Stimulated activated CD4-positive, alpha-beta T cell treated with anti-CD3 and anti-CD28 coated beads, Interleukin-15, amount 100 ng/mL, for 48 hours (primary cell): ENCODE measurements around the gene ZNRF3.
"Not testable (repeated sequence)": the region's sequence is repeated elsewhere in the genome, so short reads cannot be mapped to it uniquely, and the experiment has no call there.

Experiments
- DNase-seq, 2 donors: peaks; one replicate each; pipeline ENCODE4 v3.0.0-alpha.2; 2020; ENCODE audit warnings: low read depth in 2 of 2

ZNRF3 gene

DNA sequence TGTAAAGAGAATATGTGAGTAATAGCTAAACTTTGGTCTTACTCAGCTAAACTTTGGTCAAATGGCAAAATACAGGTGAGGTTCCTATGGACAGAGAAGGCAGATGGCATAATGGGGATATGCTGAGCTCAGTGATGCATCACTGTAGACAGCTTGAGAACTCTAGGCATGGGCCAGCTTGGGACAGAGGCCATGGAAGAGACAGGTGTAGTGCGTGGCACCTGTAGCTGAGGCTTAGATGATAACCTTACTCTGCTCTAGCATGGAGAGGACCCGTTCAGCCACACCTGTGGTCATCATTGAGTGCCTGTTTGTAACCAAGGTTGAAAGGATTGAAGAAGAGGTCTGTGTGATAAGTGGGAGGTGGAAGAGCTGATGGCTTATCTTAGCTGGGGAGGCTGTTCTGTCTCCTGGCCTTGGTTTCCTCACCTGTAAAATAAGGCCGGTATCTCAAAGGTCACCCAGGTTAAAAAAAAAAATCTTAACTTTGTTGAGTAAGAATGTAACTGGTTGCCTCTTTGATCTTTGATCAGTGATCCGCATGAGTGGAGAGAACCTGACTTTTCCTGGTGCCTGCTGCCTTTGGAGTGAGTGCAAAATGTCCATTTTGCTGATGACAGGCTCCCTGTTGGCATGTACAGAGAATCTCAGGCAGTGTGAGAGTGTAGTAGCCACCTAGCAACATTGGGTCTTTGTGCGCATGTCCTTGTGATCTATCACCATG is 48.6 kb downstream of the ZNRF3 start:
- no peak for DNase-seq

DNA sequence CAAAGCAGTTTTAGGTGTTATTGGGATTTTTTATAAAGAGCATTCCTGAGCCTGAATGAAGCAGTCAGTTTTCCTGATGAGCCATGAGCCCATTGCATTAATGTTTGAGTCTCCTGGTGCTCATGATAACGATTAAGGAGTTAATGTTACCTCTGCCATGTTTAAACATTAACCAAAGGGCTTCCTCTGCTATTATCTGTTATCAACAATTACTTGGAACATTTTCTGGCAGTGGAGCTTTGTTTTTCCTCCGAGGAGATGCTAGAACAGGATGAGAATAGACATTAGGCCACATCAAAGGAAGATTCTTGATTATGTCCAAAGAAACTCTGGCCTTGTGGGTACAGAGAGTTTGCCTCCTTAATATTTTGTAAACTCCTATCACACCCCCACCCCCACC is 49.9 kb downstream of the ZNRF3 start:
- DNase-seq = no peak

DNA sequence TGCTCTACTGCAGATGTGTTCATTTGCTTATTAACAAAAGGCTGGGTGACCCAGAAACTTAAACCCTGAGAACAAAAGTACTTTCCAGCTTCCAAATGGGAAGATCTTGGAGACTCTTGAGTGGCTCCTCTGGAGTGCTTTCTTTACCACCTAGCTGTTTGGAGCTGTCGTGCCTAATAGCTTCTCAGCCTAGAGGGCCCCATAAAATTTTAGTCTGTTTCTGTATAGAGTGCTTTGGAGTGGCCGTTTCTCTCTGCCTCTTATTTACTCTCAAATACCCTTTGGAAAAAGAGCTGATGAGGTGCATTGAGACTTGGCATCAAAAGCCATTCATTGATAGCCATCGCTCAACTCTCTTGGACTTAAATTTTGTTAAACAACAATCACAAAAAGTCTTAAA is 50.7 kb downstream of the ZNRF3 start:
- DNase-seq = no peak

DNA sequence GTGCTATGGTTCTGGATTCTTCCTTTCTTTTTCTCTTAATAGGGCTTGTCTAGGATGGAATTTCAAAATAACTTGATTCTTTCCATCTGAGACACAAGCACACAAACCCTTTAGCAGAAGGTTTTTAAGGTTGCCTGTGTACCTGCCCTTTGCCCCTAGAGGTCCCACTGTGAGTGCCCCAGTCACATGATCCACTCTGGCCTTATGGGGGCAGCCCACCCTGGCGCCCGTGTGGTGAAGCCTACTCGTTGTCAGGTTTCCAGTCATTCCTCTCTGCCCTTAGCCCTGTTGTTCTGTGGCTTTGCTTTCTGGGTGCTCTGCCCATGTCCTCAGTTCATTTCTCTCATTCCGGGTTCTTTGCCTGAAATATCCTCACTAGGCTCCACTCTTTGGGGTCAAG is 51.8 kb downstream of the ZNRF3 start:
- no peak for DNase-seq

DNA sequence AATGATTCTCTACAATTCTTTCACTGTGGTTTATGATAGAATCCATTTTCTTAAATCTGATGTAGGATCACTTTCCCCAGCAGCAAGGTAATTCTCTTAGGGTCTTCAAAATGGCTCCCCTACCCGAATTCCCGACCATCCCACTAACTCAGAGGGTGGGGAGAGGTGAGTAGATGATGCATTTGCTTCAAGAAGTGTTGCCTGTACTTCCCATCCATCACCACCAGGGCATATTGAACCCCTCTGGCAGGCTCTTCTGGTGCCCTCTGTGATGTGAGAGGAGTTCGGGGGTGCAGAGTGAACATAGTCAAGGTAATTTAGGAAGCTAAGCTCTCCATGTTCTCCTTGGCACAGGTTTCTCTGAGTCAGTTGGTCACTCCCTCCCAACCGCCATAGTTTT is 52.3 kb downstream of the ZNRF3 start:
- no peak for DNase-seq

DNA sequence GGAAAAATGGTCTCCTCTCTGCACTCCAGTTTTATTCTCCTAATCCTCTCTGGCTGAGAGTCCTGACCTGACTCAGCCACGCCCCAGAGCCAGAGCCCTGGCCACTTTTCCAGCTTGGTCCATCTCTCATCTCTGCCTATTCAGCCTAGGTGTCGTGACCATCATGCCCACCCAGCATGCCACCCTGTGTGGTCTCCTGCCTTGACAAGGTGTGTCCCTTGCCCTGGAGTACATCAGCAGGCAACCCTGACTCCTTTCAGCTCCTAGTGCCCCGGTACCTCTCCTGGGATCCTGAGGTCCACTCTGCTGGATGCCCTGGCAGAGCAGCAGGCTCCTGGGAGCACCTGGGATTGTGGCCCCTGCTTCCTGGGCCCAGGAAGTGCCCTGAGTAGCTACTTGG is 52.8 kb downstream of the ZNRF3 start:
- no peak for DNase-seq

DNA sequence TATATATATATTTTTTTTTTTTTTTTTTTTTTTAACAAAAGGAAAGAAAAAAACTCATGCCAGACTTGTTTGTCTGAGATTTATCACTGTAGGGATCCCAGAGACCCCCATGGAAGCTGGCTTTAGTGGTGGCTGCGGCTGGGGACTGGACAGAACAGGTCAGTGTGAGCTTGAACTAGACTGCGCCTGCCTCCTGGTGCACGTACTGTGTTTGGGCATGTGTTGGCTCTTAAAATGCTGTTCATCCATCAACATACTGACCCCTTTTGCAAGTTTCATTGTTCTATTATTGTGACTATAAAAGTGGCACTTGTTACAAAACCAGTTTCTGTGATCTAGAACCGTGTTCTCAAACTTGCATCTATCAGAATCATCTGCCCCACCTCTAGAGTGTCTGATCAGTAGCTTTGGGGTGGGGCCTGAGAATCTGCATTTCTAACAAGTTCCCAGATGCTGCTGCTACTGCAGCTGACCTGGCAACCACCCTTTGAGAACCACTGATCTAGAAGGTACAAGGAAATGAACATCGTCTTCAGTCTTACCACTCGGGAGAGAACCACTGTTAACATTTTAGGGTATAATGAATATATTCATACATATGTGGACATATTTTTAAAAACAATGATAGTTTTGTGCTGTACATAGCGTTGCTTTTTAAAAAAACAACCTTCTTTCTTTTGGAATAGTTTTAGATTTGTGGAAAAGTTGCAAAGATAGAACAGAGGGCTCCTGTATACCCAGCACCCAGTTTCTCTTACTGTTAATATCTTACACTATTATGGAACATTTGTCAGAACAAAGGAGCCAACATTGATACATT is 54.0 kb downstream of the ZNRF3 start:
- no peak for DNase-seq

DNA sequence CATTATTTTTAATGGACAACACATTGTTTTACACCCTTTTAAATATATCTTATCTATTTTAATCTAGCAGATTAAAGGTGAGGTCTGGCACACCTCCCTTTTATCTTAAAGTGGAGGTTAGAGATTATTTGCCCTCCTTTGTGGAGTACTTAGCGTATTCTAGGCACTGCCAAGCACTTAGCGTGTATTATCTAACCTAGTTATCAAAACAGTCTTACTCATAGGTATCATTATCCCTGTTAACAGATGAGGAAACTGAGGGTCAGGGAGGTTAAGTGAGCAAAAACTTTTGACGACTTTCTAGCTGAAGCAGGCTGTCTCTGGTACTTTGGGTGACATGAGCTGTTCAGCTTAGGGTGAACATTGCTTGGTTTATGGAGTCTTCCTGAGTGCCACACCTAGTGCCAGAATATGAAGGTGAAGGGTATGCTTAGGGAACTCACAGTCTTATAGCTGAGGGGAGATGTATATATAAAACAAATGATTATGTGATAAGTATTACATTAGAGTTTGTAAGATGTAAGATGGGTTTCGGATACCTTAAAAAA is 55.0 kb downstream of the ZNRF3 start:
- no peak for DNase-seq

DNA sequence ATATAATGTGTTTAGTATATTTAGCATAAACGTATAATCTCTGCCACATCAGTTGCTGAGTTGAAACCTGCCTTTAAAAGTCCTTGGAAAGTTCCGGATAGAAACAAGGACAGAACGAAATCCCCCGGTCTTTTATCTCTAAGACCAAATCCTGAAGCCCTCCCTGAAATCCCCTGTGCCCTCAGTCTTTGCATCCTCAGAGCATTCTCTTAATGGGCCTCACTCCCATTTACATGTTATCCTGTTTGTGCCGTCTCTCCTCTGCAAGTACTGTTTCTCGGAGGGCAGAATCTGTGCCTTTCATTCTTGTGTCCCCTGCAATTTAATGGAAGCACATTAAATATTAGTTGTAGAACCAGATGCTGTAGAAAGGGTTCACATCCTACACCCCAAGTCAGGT is 56.0 kb downstream of the ZNRF3 start:
- DNase-seq = no peak

DNA sequence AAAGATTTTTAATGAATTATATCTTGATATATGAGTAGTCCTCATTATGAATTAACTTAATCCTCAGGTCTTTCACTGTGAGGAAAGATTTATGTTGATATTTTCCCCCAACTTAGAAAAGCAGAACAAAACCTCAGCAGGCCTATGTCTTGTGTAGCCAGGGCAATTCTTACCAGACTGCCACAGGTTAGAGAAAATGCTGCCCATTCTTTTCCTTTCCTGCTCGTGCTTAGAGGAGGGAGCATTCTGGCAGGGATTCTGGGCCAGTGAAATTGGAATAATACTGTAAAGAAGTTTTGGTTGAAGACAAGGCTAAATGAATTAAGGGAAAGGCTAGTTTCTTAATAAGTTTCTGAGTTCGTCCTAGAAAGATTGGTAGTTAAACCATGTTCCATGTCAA is 56.6 kb downstream of the ZNRF3 start:
- no peak for DNase-seq

DNA sequence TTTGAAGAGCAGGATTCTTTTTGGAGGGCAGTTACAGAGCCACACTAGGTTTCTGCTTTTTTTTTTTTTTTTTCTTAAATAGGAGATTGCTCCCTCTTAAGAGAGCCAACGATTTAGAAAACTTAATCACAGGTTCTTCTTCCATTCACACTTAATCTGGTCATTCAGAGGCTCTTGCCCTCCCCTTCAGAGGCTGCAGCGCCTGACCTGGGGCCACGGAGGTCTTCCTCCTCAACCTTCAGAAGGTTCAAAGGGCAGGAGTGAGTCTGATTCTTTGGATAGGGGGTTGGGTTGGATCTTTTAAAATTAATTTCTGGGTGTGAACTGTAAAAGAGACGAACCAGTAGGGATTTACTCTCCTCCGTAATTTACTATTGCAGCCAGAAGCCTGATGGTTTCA is 57.1 kb downstream of the ZNRF3 start:
- DNase-seq = no peak

DNA sequence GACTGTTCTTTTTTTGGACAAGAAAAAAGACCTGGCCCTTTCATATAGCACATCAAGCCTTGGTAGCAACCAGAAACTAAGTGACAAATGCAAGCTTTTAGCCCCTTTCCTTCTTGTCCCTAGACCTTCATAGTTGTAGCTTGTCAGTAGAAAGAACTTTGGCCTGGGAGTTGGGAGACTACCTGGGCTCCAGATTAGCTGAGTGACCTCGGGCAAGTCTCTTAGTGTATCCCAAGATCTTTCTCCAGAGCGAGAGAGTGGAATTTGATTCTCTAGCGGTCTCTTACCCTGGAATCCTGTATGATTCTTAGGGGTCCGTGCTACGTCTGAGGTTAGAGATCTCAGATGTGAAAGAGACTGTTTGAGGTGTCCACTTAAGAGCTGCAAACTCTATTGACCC is 59.0 kb downstream of the ZNRF3 start:
- no peak for DNase-seq

DNA sequence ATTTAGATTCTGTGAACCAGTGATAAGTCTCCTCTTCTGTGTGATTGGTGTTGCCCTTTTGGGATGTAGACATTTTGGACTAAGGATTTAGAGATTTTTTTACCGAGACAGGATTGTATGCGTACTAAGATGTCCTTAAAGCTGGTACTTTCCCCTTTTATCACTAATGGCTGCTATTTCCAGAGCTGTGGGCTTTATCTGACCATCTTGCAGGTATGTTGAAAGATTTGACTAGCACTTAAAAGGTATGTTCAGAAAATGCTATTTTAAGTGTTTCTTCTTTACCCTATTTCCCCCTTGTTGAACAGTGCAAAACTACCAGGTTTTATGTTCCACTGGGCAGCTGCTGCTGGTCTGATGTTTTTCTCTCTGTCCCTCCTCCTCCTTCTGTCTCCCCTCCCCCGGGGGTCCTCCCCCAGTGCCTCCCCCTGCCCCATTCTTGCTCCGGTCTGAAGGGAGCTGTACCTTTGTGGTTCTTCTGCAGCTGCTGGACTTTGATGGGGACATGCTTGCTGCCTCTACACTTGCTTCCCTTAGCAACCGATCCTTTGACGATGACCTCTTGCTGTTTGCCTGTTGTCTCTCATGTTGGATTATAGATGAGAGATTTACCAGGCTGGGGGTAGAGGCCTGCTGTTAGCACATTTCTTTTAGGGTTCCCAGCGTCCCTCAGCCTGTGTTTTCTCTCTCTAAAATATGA is 59.6 kb downstream of the ZNRF3 start:
- DNase-seq = no peak

DNA sequence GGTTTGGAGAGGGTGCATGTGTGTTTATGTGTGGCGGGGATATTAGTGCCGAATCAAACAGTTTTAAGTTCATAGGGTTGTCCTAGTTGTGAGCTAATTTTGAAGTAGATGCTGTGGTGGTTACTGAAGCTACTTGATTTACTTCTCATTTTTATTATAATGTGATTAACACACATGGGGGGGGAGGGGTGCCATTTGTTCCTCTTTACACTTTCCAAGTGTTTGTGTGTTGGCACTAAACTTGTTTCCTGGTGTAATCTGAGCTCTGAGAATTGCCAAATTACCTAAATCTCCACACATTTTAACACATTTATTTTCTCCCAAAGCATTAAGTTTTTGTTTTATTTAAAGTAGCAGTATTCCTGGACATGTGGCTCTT is 60.1 kb downstream of the ZNRF3 start:
- no peak for DNase-seq

DNA sequence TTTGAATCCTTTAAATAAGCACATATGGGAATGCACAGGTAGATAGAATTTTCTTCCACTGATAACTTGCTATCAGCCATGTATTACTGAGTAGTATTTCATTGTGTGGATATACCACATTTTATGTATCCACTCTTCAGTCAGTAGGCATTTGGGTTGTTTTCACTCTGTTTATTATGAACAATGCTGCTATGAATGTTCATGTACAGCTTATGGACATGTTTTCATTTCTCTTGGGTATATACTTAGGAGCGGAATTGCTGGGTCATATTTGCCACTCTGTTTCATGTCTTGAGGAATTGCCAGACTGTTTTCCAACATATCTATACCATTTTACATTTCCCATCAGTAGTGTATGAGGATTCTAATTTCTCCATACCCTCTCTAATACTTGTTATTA is 63.8 kb downstream of the ZNRF3 start:
- no peak for DNase-seq

DNA sequence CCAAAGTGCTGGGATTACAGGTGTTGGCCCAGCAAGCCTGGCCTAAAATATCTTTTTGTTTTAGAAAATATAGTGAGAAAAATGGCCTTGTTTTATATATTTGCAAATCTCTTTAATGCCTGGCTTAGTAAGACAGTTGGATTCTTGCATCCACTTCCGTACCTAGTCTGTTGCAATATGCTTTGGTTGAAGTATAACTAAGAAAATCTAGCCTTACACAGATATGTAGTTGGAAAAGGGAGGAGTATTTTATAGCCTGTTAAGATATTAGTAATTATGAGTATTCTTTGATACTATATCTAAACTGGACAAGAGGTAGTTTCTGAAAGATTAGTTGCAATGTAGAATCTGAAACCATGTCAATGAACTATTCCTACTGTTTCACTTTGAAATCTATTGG is 65.1 kb downstream of the ZNRF3 start:
- DNase-seq = no peak

DNA sequence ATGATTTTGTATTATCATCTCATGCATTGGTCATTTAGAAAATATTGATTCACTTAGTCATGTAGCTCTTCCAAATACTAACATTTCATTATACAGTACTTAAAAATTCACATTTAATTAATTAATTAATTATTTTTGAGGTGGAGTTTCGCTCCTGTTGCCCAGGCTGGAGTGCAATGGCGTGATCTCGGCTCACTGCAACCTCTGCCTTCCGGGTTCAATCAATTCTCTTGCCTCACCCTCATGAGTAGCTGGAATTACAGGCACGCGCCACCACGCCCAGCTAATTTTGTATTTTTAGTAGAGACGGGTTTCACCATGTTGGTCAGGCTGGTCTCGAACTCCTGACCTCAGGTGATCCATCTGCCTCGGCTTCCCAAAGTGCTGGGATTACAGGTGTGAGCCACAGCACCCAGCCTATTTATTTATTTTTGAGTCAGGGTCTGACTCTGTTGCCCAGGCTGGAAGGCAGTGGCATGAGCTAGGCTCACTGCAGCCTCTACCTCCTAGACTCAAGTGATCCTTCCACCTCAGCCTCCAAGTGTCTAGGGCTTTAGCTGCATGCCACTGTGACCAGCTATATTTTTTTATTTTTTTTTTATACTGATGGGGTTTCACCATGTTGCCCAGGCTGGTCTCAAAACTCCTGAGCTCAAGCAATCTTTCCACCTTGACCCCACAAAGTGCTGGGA is 65.6 kb downstream of the ZNRF3 start:
- not testable (repeated sequence) for DNase-seq

DNA sequence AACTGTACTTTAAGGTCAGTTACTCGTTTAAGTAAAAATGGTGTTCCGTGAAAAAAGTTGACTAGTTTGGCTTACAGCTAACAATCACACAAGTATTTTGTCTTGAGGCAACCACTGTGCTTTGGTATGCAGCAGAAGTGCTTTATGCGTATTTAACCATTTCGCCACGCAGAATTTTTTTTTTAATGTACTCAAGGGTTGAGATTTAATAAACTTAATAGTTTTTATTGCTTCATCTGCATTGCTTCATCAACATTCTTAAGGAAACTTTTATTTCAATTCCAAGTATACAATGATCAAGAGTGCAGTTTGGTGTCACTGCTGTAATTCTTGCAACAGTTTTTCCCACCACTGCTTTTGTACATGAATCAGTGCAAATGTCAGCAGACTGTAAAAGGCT is 66.4 kb downstream of the ZNRF3 start:
- no peak for DNase-seq

DNA sequence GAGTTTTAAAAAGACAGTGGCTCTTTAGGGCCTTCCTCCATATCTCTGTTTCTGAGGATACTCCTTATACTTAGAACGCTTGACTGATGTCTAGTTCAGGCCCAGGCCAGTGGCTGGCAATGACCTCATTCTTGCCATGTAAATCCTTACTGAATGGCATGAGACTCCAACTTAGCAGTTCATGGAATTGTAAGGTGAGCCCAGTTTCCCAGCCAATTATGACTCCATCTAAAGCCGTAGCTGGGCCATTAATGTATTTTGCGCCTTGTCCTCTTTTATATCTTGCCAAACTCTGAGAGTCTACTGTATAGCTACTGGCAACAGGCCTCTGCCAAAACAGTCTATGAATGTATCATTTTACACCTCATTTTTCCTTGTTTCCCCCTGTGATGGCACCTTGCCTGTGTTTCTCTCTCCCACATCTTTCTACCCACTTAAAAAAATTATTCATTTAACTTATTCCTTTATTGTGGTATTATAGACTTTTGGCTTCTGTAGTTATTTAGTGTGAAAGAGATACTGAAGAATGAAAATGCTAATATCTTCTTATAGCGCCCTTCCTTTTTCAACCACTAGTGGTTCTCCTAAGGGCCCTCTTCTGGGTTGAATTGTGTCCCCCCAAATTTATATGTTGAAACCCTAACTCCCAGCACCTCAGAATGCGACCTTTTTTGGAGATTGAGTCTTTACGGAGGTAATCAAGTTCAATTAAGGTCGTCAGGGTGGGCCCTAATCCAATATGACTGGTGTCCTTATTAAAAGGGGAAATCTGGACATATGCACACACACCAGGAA is 67.4 kb downstream of the ZNRF3 start:
- DNase-seq = no peak

DNA sequence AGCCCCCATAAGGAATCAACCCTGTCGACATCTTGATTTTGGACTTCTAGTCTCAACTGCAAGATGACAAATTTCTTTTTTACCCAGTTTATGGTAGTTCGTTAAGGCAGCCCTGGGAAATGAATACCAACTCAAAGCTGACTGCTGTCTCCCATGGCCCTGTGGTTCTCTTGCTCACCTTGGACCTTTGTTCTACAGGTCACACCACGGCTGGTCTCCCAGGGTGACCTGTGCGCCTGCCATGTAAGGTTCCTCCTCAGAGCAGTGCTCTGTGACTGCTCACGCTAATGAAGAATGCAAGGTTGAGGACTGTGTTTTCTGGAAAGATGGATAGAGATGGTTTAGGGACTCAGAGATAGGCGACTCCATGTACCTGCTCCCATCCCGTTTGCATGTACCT is 68.2 kb downstream of the ZNRF3 start:
- DNase-seq = no peak

DNA sequence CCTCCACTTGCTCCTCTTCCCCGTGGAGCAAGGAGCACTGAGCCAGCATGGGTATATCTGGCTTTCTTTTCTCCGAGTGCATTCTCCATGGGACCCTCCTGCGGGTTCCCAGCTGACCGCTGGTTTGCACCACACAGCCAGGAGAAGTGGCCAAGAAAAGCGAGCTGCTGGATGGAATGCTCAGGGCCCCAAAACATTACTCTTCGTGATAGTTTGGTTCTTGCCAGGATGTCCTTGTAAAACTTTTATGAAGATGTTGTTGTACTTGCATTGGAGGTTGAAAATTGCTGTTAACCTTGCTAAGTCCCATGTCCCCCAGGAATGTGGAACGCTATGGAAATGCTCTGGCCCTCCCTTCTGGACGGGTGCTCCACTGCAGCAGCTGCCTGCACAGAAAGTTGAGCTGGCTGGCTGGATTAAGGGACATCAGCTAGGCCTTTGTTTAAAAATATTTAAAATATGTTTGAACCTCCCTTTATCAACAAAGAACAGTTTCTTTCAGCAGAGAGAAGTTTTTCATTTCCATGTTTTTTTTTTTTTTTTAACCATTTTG is 68.7 kb downstream of the ZNRF3 start:
- DNase-seq = no peak
